ENCODE data around the gene SEMA4B. TPM values are rescaled to one million over a fixed set of nuclear protein-coding genes. Genes with fewer than 3 reads are reported as not detected.
A peak's percentile ranks its signal among the peaks of the same experiment; 100 is the strongest.

Gene SEMA4B
- total and polyA plus RNA-seq, 2 experiments from 2014 or later: 39.3 to 43.1 TPM

DNA sequence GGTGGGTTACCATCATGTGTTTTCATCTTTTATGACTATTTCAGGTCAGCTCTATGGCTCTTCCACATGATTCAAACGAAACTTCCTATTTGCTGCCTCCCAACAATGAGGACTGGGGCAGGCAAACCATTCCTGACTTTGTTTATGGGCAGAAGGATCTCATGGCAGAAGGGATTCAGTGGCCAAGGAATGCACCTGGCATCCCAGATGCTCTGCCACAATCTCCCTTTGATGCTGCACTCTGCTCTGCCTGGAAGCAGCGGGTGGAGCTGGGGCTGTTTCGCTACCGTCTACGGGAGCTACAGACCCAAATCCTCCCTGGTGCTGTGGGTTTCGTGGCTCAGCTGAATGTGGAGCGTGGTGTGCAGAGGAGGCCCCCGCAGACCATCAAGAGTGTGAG is 39.7 kb downstream of the SEMA4B start:
- H3K9me3 ChIP-seq (ENCODE audit: low read depth): no peaks in the 10 kb centered on the region
- H3K27me3 ChIP-seq: no peaks in the 10 kb centered on the region
- no peaks in the 10 kb centered on the region for H3K4me1 ChIP-seq (ENCODE audit: low read depth)
- TF ChIP-seq, protein P1, sequence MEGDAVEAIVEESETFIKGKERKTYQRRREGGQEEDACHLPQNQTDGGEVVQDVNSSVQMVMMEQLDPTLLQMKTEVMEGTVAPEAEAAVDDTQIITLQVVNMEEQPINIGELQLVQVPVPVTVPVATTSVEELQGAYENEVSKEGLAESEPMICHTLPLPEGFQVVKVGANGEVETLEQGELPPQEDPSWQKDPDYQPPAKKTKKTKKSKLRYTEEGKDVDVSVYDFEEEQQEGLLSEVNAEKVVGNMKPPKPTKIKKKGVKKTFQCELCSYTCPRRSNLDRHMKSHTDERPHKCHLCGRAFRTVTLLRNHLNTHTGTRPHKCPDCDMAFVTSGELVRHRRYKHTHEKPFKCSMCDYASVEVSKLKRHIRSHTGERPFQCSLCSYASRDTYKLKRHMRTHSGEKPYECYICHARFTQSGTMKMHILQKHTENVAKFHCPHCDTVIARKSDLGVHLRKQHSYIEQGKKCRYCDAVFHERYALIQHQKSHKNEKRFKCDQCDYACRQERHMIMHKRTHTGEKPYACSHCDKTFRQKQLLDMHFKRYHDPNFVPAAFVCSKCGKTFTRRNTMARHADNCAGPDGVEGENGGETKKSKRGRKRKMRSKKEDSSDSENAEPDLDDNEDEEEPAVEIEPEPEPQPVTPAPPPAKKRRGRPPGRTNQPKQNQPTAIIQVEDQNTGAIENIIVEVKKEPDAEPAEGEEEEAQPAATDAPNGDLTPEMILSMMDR (IDR thresholded peaks at IDR 0.05; ENCODE audit: low read depth, low read length): no peak
- H3K4me3 ChIP-seq: no peak overlapping the region
- H3K36me3 ChIP-seq: peaks cover 8% of the 10 kb centered on the region
- H3K27ac ChIP-seq: no peak overlapping the region
- DNase-seq (ENCODE audit: low read depth in 1 of 2, low spot score in 1 of 2): no peak

DNA sequence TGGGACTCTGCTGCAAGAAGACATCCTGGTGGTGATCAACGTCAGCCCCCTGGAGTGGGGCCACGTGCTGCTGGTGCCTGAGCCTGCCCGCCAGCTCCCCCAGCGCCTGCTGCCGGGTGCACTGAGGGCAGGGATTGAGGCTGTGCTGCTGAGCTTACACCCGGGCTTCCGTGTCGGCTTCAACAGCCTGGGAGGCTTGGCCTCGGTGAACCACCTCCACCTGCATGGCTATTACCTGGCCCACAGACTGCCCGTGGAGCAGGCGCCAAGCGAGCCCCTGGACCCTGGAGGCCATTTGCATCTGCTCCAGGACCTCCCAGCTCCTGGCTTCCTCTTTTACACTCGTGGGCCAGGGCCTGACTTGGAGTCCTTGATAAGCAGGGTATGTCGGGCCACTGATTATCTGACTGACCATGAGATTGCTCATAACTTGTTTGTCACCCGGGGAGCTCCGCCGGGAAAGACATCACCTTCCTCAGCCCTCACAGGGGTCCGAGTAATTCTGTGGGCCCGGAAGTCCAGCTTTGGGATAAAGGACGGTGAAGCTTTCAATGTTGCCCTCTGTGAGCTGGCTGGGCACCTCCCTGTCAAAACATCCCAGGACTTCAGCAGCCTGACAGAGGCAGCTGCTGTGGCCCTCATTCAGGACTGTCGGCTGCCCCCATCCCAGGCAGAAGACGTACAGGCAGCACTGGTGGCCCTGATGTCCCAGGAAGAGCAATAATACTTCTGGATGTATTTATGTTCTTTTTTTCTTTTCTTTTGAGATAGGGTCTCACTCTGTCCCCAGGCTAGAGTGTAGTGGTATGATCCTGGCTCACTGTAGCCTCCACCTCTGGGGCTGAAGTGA is 40.4 kb downstream of the SEMA4B start:
- peaks cover 8% of the 10 kb centered on the region for H3K36me3 ChIP-seq
- H3K4me1 ChIP-seq (ENCODE audit: low read depth): no peaks in the 10 kb centered on the region
- peak overlapping the region; percentile 21 for H3K27ac ChIP-seq
- H3K9me3 ChIP-seq (ENCODE audit: low read depth): no peaks in the 10 kb centered on the region
- no peak overlapping the region for H3K4me3 ChIP-seq
- DNase-seq (ENCODE audit: low read depth in 1 of 2, low spot score in 1 of 2): no peak
- no peaks in the 10 kb centered on the region for H3K27me3 ChIP-seq
- TF ChIP-seq, protein P1 (IDR thresholded peaks at IDR 0.05; ENCODE audit: low read depth, low read length): no peak

GRCh38 chr15:90243943-90244639 is 43.0 kb downstream of the SEMA4B start:
- Histone ChIP-seq H3K4me3 (no peak overlapping the region), H3K9me3 (ENCODE audit: low read depth) (no peaks in the 10 kb centered on the region)
- DNase-seq (ENCODE audit: low read depth in 1 of 2, low spot score in 1 of 2): no peak

GRCh38 chr15:90248789-90249202 is 47.7 kb downstream of the SEMA4B start:
- Histone ChIP-seq H3K27me3 (no peaks in the 10 kb centered on the region), H3K36me3 (no peaks in the 10 kb centered on the region), H3K9me3 (ENCODE audit: low read depth) (no peaks in the 10 kb centered on the region), H3K4me3 (peak overlapping the region; percentile 50), H3K27ac (peak overlapping the region; percentile 22), H3K4me1 (ENCODE audit: low read depth) (peaks cover 5% of the 10 kb centered on the region)
- TF ChIP-seq, protein P1 (IDR thresholded peaks at IDR 0.05; ENCODE audit: low read depth, low read length): no peak
- peak in 1 of 2 donors; percentile 65 for DNase-seq (ENCODE audit: low read depth in 1 of 2, low spot score in 1 of 2)

More at GRCh38 chr15:90243943-90244639, 43.0 kb downstream of the SEMA4B start:
- Histone ChIP-seq H3K4me1 (ENCODE audit: low read depth) (peaks cover 5% of the 10 kb centered on the region), H3K27me3 (no peaks in the 10 kb centered on the region), H3K27ac (no peak overlapping the region), H3K36me3 (peaks cover 3% of the 10 kb centered on the region)
- TF ChIP-seq, protein P1 (IDR thresholded peaks at IDR 0.05; ENCODE audit: low read depth, low read length): no peak

DNA sequence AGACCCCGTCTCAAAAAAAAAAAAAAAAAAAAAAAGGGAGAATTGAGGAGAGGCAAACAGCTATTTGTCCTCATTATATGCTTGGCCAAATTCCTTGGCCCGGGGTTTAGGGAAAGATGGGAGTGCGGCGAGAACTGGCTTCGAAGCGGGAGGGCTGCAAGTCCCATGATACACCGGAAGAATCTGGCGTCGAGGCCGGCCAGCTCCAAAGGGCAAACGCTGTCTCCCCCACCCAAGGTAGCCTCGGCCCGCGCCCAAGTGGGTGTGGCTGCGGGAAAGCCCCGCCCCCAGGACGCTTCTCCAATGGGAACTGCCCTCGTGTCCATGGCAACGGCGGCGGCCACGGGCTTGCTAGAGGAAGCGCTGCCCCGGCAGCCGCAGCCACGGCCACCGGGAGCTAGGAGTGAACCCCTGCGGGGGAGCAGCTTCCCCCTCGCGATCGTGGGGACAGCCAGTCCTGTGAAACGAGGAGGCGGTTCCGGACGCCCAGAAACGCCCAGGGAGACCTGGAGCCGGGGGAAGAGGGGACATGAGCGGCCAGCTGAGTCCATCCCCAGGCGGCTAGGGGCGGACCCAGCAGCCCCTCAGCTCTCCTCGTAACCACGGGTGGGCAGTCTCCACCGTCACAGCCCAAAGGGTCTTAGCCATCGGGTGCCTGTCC is 48.2 kb downstream of the SEMA4B start, which contains the start of gene TTLL13:
Gene TTLL13 (plus strand): TSS at position 354 of the 661 bp plus-strand sequence. CDS start 1,075 bp downstream, outside the sequence.
- H3K4me3 ChIP-seq: peak within 1 kb of the TSS; percentile 50
- H3K4me1 ChIP-seq (ENCODE audit: low read depth): peaks cover 5% of the 10 kb centered on the region
- H3K9me3 ChIP-seq (ENCODE audit: low read depth): no peaks in the 10 kb centered on the region
- DNase-seq (ENCODE audit: low read depth in 1 of 2, low spot score in 1 of 2): peak; percentile 93 to 97
- H3K27me3 ChIP-seq: no peaks in the 10 kb centered on the region
- H3K27ac ChIP-seq: peak within 1 kb of the TSS; percentile 57
- TF ChIP-seq, protein P1 (IDR thresholded peaks at IDR 0.05; ENCODE audit: low read depth, low read length): peak; percentile 6
- no peaks in the 10 kb centered on the region for H3K36me3 ChIP-seq

All from cardiac muscle cell (in vitro differentiated cells and primary cell).